ENCODE results near the gene SYCP3.
"Not testable (repeated sequence)": the region's sequence is repeated elsewhere in the genome, so short reads cannot be mapped to it uniquely, and the experiment has no call there.

SYCP3 gene

DNA sequence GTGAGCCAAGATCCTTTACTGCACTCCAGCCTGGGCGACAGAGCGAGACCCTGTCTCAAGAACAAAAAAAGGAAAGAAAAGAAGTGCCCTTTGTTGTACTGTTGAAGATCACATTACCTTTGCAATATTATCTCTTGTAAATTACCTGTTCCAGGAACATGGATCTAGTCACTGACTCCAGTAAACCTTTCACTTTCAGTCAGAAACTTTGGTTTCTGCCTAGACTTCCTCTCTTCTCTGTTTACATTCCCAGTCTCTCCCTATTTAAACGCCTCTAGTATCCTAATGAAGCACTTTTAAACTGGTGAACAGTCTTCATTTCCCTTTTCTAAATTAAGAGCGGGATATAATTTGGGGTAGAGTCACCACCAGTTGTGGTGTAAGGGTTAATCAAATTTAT, 29.0 kb downstream of the SYCP3 start:
- DNase-seq: no peak

DNA sequence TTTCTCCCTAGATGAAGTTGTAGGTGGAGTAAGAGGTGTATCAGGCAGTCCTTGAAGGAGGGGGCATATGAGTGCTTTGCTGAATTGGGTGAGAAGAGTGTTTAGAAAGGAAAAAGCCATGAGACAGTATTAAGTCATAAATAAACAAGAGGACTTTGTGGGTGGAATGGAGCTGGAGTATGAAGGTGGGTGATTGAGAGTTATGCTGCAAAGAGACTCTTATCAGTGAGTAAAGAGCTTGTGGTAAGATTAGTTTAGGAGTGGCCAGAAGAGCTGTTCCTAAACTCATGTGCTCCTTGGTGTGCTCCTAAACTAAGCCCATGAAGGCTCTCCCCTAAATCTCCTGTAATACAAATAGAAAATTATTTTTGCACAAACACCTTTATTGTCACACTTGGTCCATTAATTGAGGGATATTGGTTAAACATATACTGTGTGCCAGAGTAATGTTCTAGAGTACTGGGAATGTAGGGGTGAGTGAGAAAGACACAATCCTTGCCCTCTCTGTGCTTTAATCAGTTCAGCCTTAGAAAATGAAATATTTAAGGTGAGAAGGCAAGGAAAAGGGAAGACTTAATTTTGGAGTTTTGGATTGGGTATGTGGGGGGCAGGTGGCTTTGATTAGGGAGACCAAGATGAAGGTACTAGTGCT, 32.0 kb downstream of the SYCP3 start:
- no peak for DNase-seq

DNA sequence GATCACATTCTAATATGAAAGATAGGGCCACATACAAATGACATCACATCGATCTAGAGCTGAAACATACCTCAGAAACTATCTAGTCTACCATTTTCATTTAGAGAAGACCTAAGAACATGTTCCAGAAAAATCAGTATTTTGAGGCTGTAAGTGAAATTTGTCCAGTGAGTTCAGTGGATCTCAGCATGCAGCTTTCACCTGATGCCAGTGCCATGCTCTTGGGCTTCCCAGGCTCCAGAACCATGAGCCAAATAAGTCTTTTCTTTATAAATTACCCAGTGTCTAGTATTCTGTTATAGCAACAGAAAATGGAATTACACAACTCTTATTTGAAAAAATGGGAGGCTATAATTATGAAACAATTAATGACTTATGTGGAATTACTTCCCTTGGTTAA, 32.9 kb downstream of the SYCP3 start:
- DNase-seq: no peak

DNA sequence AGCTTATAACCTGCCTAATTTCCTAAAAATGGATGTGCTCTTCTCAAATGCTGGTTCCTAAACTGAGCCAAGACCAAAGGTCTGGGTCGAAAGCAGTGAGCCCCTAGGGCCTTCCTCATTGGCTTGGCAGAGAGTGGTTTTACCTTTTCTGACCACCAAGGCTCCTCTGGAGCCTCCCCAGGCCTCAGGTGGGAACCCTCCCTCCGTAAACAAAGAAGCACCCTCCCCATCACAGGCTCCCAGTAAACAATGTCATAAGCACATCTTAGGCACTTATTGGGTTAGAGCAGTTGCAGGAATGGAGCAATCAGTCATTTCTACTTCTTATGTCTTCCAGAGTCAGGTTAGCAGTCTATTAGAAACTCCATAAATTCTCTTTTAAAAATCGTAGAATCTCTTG, 35.8 kb downstream of the SYCP3 start:
- no peak for DNase-seq

DNA sequence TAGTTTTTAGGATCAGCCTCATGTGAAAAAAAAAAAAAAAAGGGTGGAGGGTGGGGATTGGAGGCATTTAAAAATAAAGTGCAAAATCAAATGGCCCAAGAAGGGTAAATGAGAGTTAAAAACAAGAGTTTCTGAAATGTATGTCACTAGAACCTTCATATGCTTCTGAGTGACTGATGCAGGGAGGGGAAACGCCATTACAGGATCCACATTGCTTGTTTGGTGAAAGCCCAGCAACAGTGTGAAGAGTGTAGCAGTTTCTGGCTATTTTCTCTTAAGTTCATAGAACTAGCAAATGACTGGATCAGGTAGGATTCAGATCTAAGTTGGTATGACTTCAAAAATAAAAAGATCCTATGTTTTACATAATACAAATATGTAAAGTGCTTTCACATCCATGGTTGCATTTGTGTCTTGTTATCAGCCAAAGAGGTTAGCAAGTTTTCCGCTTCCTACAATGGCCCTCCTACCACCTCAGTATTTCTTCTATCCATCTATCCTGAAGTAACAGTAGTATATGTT, 38.9 kb downstream of the SYCP3 start:
- no peak for DNase-seq

DNA sequence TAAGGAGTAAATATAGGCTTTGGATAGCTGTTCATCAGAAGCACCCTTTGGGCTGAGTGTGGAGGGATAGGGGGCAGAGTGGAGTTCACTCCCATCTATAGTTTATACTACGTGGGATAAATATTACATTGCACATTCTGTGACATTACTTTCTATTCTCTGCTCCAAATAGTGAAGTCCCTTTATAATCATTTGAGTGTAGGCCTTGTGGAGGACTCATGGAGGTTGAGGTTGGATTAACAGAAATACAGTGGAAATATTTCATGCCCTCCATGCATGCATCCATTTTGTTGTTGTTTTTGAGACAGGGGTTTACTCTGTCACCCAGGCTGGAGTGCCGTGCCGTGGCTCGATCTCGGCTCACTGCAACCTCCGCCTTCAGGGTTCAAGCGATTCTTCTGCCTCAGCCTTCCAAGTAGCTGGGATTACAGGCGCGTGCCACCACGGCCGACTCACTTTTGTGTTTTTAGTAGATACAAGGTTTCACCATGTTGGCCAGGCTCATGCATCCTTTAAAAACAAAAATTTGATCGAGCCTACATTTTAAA, 40.4 kb downstream of the SYCP3 start:
- DNase-seq: no peak

DNA sequence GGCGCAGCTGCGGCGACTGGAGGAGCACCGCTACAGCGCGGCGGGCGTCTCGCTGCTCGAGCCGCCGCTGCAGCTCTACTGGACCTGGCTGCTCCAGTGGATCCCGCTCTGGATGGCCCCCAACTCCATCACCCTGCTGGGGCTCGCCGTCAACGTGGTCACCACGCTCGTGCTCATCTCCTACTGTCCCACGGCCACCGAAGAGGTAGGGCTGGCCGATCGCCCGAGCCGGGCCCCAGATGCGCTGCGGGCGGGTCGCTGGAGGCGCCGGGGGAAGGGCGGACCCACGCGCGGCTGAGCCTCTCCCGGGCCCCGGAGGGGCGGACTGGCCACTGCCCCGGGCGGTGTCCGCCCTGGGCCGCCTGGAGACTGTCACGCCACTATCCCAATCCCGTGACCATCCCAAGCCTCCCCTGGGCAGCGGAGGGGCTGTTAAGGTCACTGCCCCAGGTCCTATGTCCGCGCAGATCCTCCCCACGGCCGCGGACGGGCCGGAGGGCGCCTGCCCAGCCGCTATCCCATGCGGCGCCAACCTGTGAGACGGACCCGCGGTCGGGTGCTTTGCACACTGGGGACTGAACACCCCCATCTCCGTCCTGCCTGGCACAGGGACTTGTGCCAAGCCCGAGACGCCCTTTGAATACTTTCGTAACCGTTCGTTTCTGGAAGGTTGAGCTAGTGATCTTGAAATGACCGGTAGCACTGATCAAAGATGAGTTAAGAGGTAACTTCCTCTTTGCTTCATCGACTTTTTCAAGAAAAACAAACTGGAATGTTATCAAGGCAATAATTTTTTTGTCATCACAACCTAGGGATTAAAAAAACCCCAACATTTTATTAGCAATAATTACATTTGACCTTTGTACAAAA, 41.1 kb downstream of the SYCP3 start:
- no peak for DNase-seq

DNA sequence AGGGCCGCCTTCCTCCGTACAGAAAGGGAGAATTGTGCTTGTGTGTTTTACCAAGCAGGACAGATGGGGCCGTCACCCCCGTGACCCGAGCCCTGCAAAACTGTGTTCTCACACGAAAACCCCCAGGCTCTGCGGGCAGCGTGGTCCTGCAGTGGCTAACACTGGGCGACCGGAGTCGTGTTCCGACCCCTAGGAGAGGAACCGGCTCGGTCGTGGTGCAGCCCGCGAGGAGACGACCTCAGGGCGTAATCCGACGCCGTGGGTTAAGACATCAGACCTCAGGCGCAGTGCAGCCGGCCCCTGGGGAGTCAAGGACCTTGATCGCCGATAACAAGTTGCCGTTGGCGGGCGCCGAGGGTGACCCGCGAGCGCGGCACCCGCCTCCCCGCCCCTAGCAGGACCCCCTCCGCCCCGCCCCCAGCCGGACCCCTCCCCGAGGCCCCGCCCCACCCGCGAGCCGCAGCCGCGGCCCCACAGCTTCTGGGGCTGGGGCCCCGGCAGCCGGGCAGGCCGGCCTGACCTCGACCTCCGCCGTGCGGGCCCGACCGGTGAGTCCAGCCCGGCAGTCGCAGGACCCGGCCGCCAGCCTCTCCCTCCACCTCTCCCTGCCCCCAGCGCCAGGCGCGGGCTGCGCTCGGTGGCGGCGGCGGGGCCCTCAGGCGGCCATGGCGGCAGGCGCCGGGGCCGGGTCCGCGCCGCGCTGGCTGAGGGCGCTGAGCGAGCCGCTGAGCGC, 41.9 kb downstream of the SYCP3 start, which contains the start of gene CHPT1:
Gene CHPT1, plus strand, starts transcription at position 444 of the 733 bp plus-strand sequence. Its CDS starts 222 bp downstream, at position 666.
- DNase-seq: peak; percentile 2

DNA sequence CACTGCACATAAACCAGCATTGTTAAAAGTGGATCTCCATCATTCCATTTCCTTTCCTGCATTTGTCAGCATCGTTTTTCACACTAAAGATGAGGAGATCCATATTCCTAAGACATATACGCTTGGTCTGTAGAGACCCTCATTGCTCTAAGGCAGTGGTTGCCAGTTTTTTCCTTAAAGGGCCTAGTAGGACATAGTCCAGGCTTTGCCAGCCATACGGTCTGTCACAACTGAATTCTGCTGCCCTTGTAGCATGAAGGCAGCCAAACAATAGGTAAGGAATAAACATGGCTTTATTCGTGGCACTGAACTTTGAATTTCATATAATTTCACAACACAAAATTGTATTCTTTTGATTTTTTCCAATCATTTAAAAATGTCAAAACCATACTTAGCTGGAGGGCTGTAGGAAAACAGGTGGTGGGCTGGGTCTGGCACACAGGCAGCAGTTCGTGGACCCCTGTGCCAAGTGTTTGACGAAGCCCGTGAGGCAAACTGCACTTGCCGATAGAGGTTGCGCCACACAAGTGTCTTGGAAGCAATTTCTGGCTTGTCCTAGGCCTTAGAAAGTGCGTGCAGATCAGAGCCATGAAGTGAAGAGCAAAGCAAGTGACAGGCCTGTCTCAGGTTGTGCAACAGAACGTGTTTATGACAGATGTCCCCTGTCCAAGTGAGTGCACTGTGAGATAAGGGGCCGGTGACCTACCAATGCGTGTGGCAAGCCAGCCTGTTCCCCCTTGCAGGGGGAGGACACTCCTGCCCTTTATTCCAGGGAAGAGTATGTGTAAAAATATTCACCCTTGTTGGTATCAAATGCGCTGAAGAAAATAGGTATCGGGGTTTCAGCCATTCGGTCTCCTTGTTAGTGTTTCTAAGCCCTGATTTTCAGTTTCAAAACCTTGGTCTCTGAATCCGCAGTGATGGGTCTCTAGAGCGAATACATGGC, 42.7 kb downstream of the SYCP3 start:
- no peak for DNase-seq

DNA sequence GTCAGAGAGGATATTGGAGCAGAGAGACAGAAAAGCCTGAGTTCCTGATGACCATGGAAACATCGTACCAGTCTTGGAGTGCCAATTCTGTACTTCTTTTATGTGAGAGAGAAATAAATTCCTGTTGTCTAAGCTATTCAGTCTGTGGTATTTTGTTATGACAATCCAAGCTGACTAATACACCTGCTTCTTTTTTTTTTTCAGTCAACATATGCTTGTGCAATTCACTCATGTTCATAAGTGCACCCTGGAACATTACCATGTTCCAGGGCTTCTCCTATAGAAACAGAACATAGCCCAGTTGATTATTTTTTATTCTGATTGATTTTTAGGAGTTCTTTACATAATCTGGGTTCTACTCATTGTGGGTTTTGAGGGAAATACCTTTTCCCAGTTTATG, 43.6 kb downstream of the SYCP3 start:
- DNase-seq: no peak

DNA sequence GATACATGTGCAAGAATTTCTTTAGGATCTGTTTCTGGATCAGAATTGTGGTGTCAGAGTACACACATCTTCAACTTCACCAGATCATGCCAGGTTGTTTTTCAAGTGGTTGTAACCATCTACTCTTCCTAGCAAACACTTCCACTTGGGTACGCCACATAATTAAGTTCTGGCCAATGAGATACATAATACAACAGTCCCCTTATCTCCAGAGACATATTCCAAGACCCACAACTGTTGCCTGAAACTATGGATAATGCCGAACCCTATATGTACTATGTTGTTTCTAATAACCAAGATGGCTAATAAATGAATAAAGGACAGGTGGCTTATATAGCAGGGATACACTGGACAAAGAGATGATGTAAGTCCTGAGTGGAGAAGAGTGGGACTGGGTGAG, 44.3 kb downstream of the SYCP3 start:
- DNase-seq: no peak

DNA sequence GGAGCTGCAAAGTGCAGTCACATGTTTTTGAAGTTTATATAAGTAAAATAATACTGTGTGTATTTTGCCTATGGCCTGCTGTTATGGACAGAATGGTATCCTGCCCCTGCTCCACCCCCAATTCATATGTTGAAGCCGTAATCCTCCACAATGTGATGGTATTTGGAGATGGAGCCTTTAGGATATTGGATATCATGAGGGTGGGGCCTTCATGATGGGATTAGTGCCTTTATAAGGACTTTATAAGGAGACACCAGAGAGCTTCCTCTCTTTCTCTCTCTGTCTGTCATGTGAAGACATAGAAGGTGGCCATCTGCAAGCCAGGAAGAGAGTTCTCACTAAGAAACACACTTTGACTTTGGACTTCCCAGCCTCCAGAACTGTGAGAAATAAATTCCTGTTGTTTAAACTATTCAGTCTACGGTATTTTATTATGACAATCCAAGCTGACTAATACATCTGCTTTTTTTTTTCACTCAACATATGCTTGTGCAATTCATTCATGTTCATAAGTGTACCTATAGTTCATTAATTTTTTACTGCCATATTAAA, 44.9 kb downstream of the SYCP3 start:
- DNase-seq: no peak

DNA sequence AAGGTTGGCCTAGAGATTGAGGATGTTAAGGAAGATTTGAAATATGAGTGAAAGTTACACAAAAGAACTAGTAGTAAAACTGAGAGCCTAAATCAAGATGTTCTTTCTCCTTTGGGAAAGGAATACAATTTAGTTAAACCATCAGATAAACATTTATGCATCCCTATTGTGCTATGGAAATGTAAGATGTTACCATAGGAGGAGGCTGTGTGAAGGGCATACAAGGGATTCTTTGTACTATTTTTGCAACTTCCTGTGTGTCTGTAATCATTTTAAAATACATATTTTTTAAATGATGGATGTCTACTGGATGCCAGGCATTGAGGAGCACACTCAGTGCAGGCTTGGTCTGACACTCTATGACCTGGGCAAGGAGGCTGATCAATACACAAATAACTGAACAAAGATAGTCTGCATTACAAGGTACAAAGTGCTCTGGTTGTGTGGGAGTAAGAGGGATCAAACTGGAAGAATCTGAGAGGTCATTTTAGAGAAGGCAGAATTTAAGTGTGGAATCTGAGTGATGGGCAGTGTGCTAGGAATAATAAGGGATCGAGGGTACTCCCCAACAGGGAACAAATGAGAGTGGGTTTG, 47.7 kb downstream of the SYCP3 start:
- DNase-seq: no peak

DNA sequence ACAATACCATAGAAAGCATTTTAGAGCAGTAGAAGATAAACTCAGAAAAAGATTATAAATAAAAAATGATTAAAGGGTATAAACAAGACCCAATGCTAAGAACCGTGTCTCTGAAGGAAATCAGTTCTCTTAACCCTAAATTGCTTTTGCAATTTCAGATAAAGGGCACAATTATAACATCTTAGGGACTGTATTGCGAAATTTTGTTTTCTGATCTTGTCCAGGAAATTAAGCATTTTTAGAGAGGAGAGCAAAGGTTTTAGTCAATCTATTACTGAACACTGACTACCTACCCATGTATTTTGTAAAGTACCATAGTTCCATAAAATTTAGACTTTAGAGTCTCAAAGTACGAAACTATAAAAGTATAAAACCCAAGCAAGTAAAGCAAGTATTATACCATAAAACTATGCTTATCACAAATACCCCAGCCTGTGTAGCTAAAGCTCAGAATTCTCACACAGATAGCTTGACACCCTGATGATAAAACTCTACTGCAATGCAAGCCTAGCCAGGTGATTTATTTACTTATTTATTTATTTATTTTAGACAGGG, 48.6 kb downstream of the SYCP3 start:
- no peak for DNase-seq

DNA sequence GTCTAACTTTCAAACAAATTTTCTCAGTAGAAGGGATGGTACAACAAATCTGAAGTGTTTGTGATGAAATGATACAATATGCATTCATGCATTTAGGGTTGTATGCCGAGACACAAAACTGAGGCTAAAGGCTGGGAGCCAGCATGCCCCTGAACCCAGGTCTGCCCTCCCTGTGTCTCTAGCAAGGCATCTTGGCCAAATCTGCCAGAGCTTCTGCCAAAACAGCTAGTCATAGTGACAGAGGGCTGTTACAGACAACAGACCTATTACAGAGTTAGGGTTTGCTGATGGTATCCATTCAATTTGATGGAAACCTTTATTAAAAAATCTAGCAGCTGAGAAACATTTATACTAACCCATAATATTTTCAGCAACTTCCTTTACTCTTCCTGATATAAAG, 53.1 kb downstream of the SYCP3 start:
- DNase-seq: no peak

DNA sequence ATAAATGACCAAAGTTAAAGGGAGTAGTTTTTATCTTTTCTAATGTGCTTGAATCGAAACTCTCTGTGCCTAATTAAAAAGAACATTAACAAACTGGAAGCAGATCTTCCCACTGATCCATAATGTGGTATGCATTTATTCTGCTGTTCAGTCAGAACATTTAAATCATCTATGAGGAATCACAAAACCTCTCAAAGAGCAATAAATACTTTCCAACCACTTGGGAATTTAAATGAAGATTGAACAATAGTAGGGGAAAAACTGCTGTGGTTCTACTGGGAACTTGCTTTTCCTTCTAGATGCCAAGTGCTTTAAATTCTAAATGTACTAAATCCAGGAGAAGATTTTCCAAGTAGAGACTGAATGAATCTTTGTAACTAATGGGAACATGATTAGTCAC, 54.2 kb downstream of the SYCP3 start:
- no peak for DNase-seq

DNA sequence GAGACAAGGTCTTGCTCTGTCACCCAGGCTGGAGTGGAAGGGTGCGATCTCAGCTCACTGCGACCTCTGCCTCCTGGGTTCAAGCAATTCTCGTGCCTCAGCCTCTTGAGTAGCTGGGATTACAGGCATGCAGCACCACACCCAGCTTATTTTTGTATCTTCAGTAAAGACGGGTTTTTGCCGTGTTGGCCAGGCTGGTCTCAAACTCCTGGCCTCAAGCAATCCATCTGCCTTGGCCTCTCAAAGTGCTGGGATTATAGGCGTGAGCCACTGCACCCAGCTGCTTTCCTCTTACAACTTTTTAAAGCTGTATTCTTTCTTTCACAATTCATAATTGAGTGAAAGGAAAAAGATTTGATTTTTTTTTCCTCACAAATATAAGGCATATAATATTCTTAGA, 57.6 kb downstream of the SYCP3 start:
- DNase-seq: not testable (repeated sequence)

DNA sequence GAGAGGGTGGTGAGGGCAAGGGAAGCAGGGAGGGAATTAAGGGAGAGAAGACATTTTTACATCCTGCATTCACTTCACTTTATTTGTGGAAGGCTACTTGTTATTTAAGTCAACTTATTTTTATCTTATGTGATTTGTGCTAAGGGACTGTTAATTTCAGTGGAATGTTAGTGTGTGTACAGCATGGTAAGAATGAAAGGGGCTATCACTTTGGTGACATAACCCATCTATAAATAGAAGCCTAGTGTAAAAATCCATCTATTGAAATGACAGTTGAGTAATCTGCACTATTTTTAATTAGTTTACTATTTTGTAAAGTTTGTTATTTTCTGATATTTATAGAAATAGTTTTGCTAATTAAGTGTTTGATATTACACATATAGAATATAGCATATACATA, 58.6 kb downstream of the SYCP3 start:
- DNase-seq: no peak

DNA sequence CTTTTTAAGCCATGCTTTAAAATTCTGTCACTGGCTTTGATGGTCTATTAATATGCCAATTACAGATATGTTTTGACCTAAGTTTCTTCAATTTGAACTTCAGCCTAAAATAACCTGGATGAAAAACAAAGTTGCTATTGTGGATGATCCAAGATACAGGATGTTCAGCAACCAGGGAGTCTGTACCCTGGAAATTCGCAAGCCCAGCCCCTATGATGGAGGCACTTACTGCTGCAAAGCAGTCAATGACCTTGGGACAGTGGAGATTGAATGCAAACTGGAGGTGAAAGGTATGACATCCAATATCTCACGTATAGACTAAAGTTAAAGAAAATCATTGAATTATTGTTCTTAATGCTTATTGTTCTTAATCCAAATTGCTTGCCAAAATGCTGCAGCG, 59.0 kb downstream of the SYCP3 start:
- DNase-seq: no peak
